CD14-positive monocyte (primary cell): ENCODE measurements around the gene TEAD1. TPM values are rescaled to one million over a fixed set of nuclear protein-coding genes. Genes with fewer than 3 reads are reported as not detected.

ENCODE experiments used
- DNase-seq, 3 donors: peaks; one replicate each; pipeline ENCODE4 v3.0.0-alpha.2; 2011 to 2022
- H2AFZ ChIP-seq: 2 replicates; pipeline ENCODE4 v1.6.0; 2012; ENCODE audit warnings: mild to moderate bottlenecking, low read depth, low read length, inconsistent platforms; ENCODE audit not compliant: insufficient read depth, poor library complexity, severe bottlenecking
- H3K27ac ChIP-seq, 2 donors: 1 replicate in 1 of 2; 2 replicates in 1 of 2; pipeline ENCODE4 v1.5.1; 2012 to 2013; ENCODE audit warnings: low read length in 2 of 2, control low read depth in 1 of 2, inconsistent platforms in 1 of 2, low read depth in 1 of 2, mild to moderate bottlenecking in 1 of 2
- H3K27me3 ChIP-seq, 2 donors: one replicate each; pipeline versions ENCODE4 v1.6.0 to v1.6.1; 2011 to 2013; ENCODE audit warnings: low read length in 2 of 2; ENCODE audit not compliant: control insufficient read depth in 2 of 2, insufficient read depth in 2 of 2
- H3K36me3 ChIP-seq, 2 donors: replicated peaks in 1 of 2; 1 replicate in 1 of 2; 2 replicates in 1 of 2; pipeline versions ENCODE4 v1.5.1 to v1.6.1; 2012 to 2013; ENCODE audit warnings: low read length in 2 of 2, control low read depth in 1 of 2, inconsistent platforms in 1 of 2, mild to moderate bottlenecking in 1 of 2; ENCODE audit not compliant: insufficient read depth in 2 of 2, control insufficient read depth in 1 of 2
- H3K4me1 ChIP-seq, 2 donors: 1 replicate in 1 of 2; 2 replicates in 1 of 2; pipeline versions ENCODE4 v1.5.1 to v1.6.1; 2012 to 2013; ENCODE audit warnings: low read length in 2 of 2, control low read depth in 1 of 2, inconsistent platforms in 1 of 2, mild to moderate bottlenecking in 1 of 2, moderate library complexity in 1 of 2; ENCODE audit not compliant: insufficient read depth in 2 of 2, control insufficient read depth in 1 of 2
- H3K4me2 ChIP-seq: replicated peaks from 2 replicates; pipeline ENCODE3; 2012; ENCODE audit warnings: low read length, moderate library complexity, mild to moderate bottlenecking; ENCODE audit not compliant: poor library complexity, severe bottlenecking; ENCODE audit errors: extremely low read depth
- H3K4me3 ChIP-seq, 3 experiments: fragments of 200-600 bp in 1 of 3; sonication (generic) in 1 of 3; replicated peaks in 1 of 3; 1 replicate in 2 of 3; 2 replicates in 1 of 3; pipeline ENCODE4 v1.5.1; 2011 to 2013; ENCODE audit warnings: low read length in 3 of 3, mild to moderate bottlenecking in 3 of 3, control low read depth in 2 of 3, low read depth in 2 of 3, inconsistent platforms in 1 of 3, moderate library complexity in 1 of 3
- H3K79me2 ChIP-seq: 2 replicates; pipeline ENCODE4 v1.6.0; 2012; ENCODE audit warnings: mild to moderate bottlenecking, control low read depth, inconsistent platforms, low read length, moderate library complexity; ENCODE audit not compliant: insufficient read depth
- H3K9ac ChIP-seq: 2 replicates; pipeline ENCODE4 v1.6.0; 2017; ENCODE audit warnings: low read length, mild to moderate bottlenecking; ENCODE audit not compliant: insufficient read depth, poor library complexity, severe bottlenecking
- H3K9me3 ChIP-seq, 2 donors: replicated peaks in 1 of 2; 1 replicate in 1 of 2; 2 replicates in 1 of 2; pipeline versions ENCODE4 v1.5.1 to v1.6.1; 2012 to 2013; ENCODE audit warnings: low read length in 2 of 2, control low read depth in 1 of 2; ENCODE audit not compliant: control insufficient read depth in 1 of 2, insufficient read depth in 1 of 2
- H4K20me1 ChIP-seq: 2 replicates; pipeline ENCODE4 v1.6.0; 2012; ENCODE audit warnings: mild to moderate bottlenecking, low read length, control low read depth, moderate library complexity; ENCODE audit not compliant: insufficient read depth
- H3K27ac Mint-ChIP-seq, 7 donors: one replicate each; pipeline ENCODE4 v1.8.0; 2020; ENCODE audit warnings: mild to moderate bottlenecking in 7 of 7, mixed read lengths in 7 of 7, moderate library complexity in 6 of 7, inconsistent platforms in 2 of 7
- H3K27me3 Mint-ChIP-seq, 3 donors: one replicate each; pipeline ENCODE4 v1.8.0; 2021 to 2022; ENCODE audit warnings: low read depth in 3 of 3, mild to moderate bottlenecking in 3 of 3, mixed read lengths in 3 of 3, moderate library complexity in 3 of 3, inconsistent platforms in 1 of 3
- H3K36me3 Mint-ChIP-seq, 2 donors: one replicate each; pipeline ENCODE4 v1.8.0; 2020; ENCODE audit warnings: mixed read lengths in 2 of 2, inconsistent platforms in 1 of 2, mild to moderate bottlenecking in 1 of 2
- H3K4me1 Mint-ChIP-seq: one replicate; pipeline ENCODE4 v1.8.0; 2020; ENCODE audit warnings: mild to moderate bottlenecking, mixed read lengths
- H3K4me3 Mint-ChIP-seq, 2 donors: one replicate each; pipeline ENCODE4 v1.8.0; 2020; ENCODE audit warnings: mild to moderate bottlenecking in 2 of 2, mixed read lengths in 2 of 2, moderate library complexity in 1 of 2
- H3K9me3 Mint-ChIP-seq, 7 donors: one replicate each; pipeline ENCODE4 v1.8.0; 2020 to 2022; ENCODE audit warnings: mixed read lengths in 7 of 7, mild to moderate bottlenecking in 6 of 7, moderate library complexity in 6 of 7, inconsistent platforms in 2 of 7
- CTCF ChIP-seq: fragments of 200-600 bp; IDR thresholded peaks from one replicate; pipeline ENCODE4 v1.8.0; 2022; ENCODE audit warnings: antibody characterized with exemption, mild to moderate bottlenecking
- WGBS: methylation state at CpG from one replicate; pipeline ENCODE4 v1.1.5; 2013; ENCODE audit warnings: missing lambda C conversion rate; ENCODE audit not compliant: insufficient coverage; 5-methylcytosine and 5-hydroxymethylcytosine counted together
- intact Hi-C, 2 donors: fragments of 100-400 bp; cut with micrococcal nuclease; formaldehyde crosslinking; loops; one replicate each; pipeline versions ENCODE4 v1.15.0 to v1.15.1; 2023
- polyA plus RNA-seq, 3 donors: library from polyadenylated mRNA; depleted of rRNA in 1 of 3; unstranded in 2 of 3; stranded (reverse) in 1 of 3; fragments of 300-500 nt in 2 of 3; fragments of >200 nt in 1 of 3; fragmentation: Illumina TruSeq in 2 of 3; gene quantifications; 1 replicate in 2 of 3; 2 replicates in 1 of 3; pipeline ENCODE4 v1.2.3, GENCODE V29; 2012 to 2021

Gene TEAD1
- polyA plus RNA-seq, 3 donors, result not detected

DNA sequence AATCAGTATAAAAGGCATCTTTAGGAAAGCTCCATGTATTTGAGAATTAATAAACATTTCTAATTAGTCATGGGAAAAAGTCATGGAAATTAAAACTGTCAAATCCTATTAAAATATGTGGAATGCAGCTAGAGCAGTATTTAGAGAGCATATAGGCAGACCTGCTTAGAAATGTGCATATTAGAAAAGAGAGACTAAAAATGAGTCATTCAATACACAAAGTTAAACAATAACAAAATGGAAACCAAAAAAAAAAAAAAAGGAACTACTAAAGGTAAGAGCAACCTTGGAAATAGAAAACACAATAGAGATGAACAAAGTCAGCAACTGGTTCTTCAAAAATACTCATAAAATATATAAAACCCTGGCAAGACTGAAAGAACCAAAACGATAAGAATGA, 275.2 kb downstream of the TEAD1 start:
- H3K27me3 Mint-ChIP-seq, result peaks cover 0 to 1% (median 0%) of the 10 kb centered on the region in 3 donors
- H3K36me3 Mint-ChIP-seq, result no peaks in the 10 kb centered on the region
- no peak overlapping the region for H3K27ac ChIP-seq
- H3K9ac ChIP-seq, result no peak overlapping the region
- peaks cover 0 to 2% of the 10 kb centered on the region in 2 donors for H3K9me3 ChIP-seq
- TF ChIP-seq CTCF, result no peak
- H4K20me1 ChIP-seq, result no peaks in the 10 kb centered on the region
- DNase-seq, result no peak
- no peaks in the 10 kb centered on the region for H3K36me3 ChIP-seq
- H3K4me1 Mint-ChIP-seq, result no peaks in the 10 kb centered on the region
- intact Hi-C loops, result no loop called here
- H2AFZ ChIP-seq, result no peak overlapping the region
- H3K27me3 ChIP-seq, result no peaks in the 10 kb centered on the region
- no CpG with 5 or more reads among the region's 1 CpG for WGBS
- H3K4me1 ChIP-seq, result no peaks in the 10 kb centered on the region
- peaks cover 0 to 18% (median 7%) of the 10 kb centered on the region in 7 donors for H3K9me3 Mint-ChIP-seq
- H3K4me2 ChIP-seq, result no peak overlapping the region
- H3K4me3 Mint-ChIP-seq, result no peak overlapping the region
- H3K4me3 ChIP-seq, result no peak overlapping the region
- H3K79me2 ChIP-seq, result no peaks in the 10 kb centered on the region
- H3K27ac Mint-ChIP-seq, result no peak overlapping the region

GRCh38 chr11:12950670-12951069, 276.4 kb downstream of the TEAD1 start:
- Histone ChIP-seq H3K27me3 (no peaks in the 10 kb centered on the region), H3K4me2 (no peak overlapping the region), H4K20me1 (no peaks in the 10 kb centered on the region), H3K4me3 (no peak overlapping the region), H3K4me1 (no peaks in the 10 kb centered on the region), H2AFZ (no peak overlapping the region), H3K36me3 (no peaks in the 10 kb centered on the region), H3K79me2 (no peaks in the 10 kb centered on the region), H3K9me3 (peaks cover 0 to 2% of the 10 kb centered on the region in 2 donors), H3K9ac (no peak overlapping the region), H3K27ac (no peak overlapping the region)
- Mint-ChIP-seq H3K4me1 (no peaks in the 10 kb centered on the region), H3K27ac (no peak overlapping the region), H3K9me3 (peaks cover 0 to 18% (median 7%) of the 10 kb centered on the region in 7 donors), H3K27me3 (no peaks in the 10 kb centered on the region), H3K36me3 (no peaks in the 10 kb centered on the region), H3K4me3 (no peak overlapping the region)
- no peak for TF ChIP-seq CTCF
- no peak for DNase-seq
- WGBS, result 83% methylated on average over 1 of the region's 1 CpG
- intact Hi-C loops, result no loop called here
